GM12878 (cell line): ENCODE measurements around the gene RNF168.
"Not testable (repeated sequence)": the region's sequence is repeated elsewhere in the genome, so short reads cannot be mapped to it uniquely, and the experiment has no call there.

Source experiments
- BMI1 ChIP-seq: fragments of 450-650 bp; IDR thresholded peaks from 2 replicates; pipeline ENCODE4 v1.6.1; 2016; ENCODE audit warnings: mild to moderate bottlenecking, moderate library complexity, borderline replicate concordance
- CBX3 ChIP-seq: fragments of 200-600 bp; sonication (generic); IDR thresholded peaks from 2 replicates; pipeline ENCODE4 v1.6.1; 2016; ENCODE audit warnings: low read depth, borderline replicate concordance
- MYC ChIP-seq: IDR thresholded peaks from 2 replicates; pipeline ENCODE4 v1.6.1; 2011; ENCODE audit warnings: mild to moderate bottlenecking, low read length, moderate library complexity, inconsistent platforms; ENCODE audit not compliant: insufficient read depth, insufficient replicate concordance, insufficient read length, severe bottlenecking
- NBN ChIP-seq: fragments of 450-650 bp; IDR thresholded peaks from 2 replicates; pipeline ENCODE4 v1.6.1; 2016
- NFIC ChIP-seq: IDR thresholded peaks from 2 replicates; pipeline ENCODE4 v1.6.1; 2012; ENCODE audit warnings: low read depth, mild to moderate bottlenecking, inconsistent platforms, low read length, moderate library complexity
- TF ChIP-seq, protein P1 (sequence below): IDR thresholded peaks from 2 replicates; pipeline ENCODE4 v1.6.1; 2012; ENCODE audit warnings: low read depth, low read length, improper control_type of control experiment

DNA sequence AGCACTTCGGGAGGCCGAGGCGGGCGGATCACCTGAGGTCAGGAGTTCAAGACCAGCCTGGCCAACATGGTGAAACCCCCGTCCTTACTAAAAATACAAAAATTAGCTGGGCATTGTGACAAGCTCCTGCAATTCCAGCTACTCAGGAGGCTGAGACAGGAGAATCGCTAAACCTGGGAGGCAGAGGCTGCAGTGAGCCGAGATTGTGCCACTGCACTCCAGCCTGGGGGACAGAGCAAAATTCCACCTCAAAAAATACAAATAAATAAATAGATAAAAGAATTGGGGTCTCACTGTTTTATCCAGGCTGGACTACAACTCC, 470 bp upstream of the RNF168 start:
- TF ChIP-seq NBN, BMI1, CBX3, MYC, NFIC: not testable (repeated sequence)
- TF ChIP-seq, protein P1, sequence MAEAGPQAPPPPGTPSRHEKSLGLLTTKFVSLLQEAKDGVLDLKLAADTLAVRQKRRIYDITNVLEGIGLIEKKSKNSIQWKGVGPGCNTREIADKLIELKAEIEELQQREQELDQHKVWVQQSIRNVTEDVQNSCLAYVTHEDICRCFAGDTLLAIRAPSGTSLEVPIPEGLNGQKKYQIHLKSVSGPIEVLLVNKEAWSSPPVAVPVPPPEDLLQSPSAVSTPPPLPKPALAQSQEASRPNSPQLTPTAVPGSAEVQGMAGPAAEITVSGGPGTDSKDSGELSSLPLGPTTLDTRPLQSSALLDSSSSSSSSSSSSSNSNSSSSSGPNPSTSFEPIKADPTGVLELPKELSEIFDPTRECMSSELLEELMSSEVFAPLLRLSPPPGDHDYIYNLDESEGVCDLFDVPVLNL: not testable (repeated sequence)
